GM21360 (cell line): Measurements from ENCODE around the gene HPSE.

ENCODE experiments used
- ATAC-seq: cut with Tn5 transposase; IDR thresholded peaks from one replicate; pipeline ENCODE4 v1.9.1; 2021; ENCODE audit warnings: mild to moderate bottlenecking, moderate library complexity; ENCODE audit not compliant: unreplicated experiment

Gene HPSE

DNA sequence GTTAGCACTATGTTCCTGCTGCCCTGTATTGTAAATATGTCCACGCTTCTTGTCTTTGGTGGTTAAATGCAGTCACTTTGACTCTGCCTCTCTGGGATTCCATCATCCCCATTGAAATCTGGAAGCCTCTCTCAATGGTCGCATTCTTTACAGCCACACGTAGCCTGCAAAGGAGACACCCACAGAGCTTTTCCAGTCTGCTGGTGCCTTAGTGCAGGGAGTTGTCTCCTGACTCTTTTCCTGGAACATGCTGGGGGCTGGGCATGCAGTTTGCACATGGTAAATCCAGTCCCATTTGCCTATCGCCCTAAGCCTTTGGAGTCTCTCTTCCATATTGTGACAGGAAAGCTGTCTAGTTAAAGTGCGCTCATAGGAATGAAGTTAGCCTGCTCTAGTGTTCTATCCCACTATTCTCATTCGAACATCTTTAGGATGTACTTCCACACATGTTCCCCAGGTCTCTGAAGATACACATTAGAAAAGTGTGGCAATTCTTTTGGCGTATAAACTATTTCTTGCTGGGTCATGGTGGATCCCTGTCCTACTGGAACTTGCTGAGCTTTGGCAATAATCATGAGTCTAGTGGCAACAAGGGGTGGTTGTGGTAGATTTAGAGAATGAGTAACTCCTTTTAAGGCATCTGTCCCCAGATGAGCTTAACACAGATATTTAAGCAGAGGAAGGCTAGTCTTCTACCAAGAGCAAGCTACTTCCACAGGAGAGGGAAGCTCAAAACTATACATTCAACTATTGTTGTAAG lies 83.8 kb downstream of the HPSE start:
- no peak for ATAC-seq

DNA sequence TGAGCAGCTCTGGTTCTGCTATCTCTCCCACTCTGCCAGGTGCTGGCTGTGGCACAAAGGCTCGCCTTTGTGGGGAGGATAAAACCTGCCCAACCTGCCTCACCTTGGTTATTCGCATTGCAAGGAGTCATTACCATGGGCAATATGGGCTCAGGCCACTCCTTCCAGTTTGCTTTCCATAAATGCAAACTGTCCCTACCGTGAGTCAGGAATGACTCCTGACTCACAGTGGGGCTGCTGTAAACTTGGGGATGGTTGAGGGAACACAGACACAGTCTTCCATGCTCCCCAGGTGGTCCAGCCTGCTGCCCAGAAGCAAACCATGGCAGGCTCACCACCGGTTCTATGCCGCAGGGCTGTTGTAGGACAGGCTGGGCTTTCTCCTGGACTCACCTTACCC lies 86.2 kb downstream of the HPSE start:
- no peak for ATAC-seq

DNA sequence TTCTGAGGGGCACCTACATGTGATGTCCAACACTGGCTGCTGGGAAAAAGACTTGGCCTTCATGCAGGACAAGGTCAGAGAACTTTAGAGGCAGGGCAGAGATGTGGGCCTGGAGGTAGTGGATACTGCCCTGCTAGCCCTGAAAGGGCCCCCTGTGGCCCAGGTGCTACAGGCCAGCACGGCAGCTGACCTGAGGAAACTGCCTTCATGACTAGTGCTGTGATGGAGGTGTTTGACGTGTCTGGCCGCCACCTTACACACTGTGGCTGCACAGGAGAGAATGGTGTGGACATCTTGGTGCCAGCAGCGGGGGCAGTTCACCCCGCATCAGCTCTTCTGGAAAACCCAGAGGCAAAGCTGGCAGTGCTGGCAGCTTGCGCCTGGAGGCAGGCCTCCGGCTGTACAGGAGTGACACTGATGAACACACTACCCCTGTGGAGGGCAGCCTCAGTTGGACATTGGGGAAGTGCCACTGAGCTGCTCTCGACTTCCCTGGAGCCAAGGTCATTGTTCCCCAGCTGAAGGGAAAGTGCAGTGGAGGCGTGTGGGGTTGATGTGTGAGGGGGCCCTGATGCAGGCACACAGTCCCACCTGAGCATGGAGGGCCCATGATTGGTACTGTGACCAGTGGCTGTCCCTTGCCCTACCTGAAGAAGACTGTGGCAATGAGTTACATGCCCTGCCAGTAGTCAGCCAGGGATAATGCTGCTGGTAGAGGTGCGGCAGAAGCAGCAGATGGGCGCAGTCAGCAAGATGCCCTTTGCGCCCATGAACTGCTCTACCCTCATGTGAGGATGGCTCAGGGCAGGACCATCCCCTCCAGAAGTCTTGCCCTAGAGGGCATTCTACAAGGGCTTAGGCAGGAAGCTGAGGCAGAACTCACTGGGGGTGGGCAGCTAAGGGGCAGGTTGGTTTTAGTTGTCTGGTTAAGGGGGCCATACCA lies 87.0 kb downstream of the HPSE start:
- no peak for ATAC-seq
